K562 (cell line): ENCODE measurements around the gene ASF1B. TPM values are rescaled to one million over a fixed set of nuclear protein-coding genes. Genes with fewer than 3 reads are reported as not detected.

Experiments
- BCLAF1 ChIP-seq, 2 experiments: fragments of 450-650 bp in 1 of 2; IDR thresholded peaks; 2 replicates each; pipeline ENCODE4 v1.6.1; 2011 to 2017; ENCODE audit warnings: low read depth in 2 of 2, antibody characterized with exemption in 1 of 2, borderline replicate concordance in 1 of 2, low read length in 1 of 2, mild to moderate bottlenecking in 1 of 2, mixed read lengths in 1 of 2; ENCODE audit not compliant: control insufficient read depth in 1 of 2
- GTF2E2 ChIP-seq: fragments of 200-800 bp; sonication (Bioruptor generic); IDR thresholded peaks from 2 replicates; pipeline ENCODE4 v1.6.1; 2016; ENCODE audit warnings: missing genetic modification characterization, missing compliant biosample characterization
- HDAC2 ChIP-seq: fragments of 450-650 bp; IDR thresholded peaks from 2 replicates; pipeline ENCODE4 v1.6.1; 2016; ENCODE audit warnings: mild to moderate bottlenecking
- MBD2 ChIP-seq: sonication (generic); IDR thresholded peaks from 2 replicates; pipeline ENCODE4 v1.6.1; 2016; ENCODE audit warnings: low read depth, borderline replicate concordance
- PYGO2 ChIP-seq: fragments of 450-650 bp; IDR thresholded peaks from 2 replicates; pipeline ENCODE4 v1.6.1; 2016; ENCODE audit warnings: mild to moderate bottlenecking, missing genetic modification characterization, moderate library complexity, missing compliant biosample characterization
- RAD21 ChIP-seq, 2 experiments: fragments of 250-450 bp in 1 of 2; fragments of 450-650 bp in 1 of 2; sonication (Bioruptor Pico) in 1 of 2; formaldehyde crosslinking in 1 of 2; IDR thresholded peaks in 1 of 2; conservative IDR thresholded peaks in 1 of 2; 2 replicates each; pipeline versions ENCODE4 v1.4.0 to v1.8.0; 2020 to 2022; ENCODE audit warnings: mild to moderate bottlenecking in 2 of 2, moderate library complexity in 1 of 2
- RBM25 ChIP-seq: fragments of 200-400 bp; formaldehyde crosslinking; IDR thresholded peaks from 2 replicates; pipeline ENCODE4 v1.6.1; 2018; ENCODE audit warnings: low read length, low read depth, moderate library complexity; ENCODE audit not compliant: severe bottlenecking
- SP2 ChIP-seq: IDR thresholded peaks from 2 replicates; pipeline ENCODE4 v1.6.1; 2011; ENCODE audit warnings: mild to moderate bottlenecking, low read depth, low read length, moderate library complexity; ENCODE audit not compliant: poor library complexity, severe bottlenecking; ENCODE audit errors: extremely low read depth
- ZFP36 ChIP-seq: fragments of 150-350 bp; IDR thresholded peaks from 2 replicates; pipeline ENCODE4 v1.6.1; 2018; ENCODE audit warnings: low read length, low read depth; ENCODE audit not compliant: partially characterized antibody
- ZNF280A ChIP-seq: fragments of 450-650 bp; IDR thresholded peaks from 2 replicates; pipeline ENCODE4 v1.6.1; 2018; ENCODE audit warnings: mild to moderate bottlenecking, low read depth; ENCODE audit not compliant: partially characterized antibody
- ZNF76 ChIP-seq: fragments of 250-450 bp; sonication (Bioruptor Pico); IDR thresholded peaks from 2 replicates; pipeline ENCODE4 v1.4.0; 2020; ENCODE audit warnings: mild to moderate bottlenecking, moderate library complexity, borderline replicate concordance
- polyA plus RNA-seq, 8 experiments: library from polyadenylated mRNA; depleted of rRNA in 4 of 8; stranded (reverse) in 5 of 8; unstranded in 3 of 8; fragments of >200 nt; fragmentation: Nextera tagmentation in 2 of 8; fragmentation: Illumina TruSeq in 1 of 8; extraction: Ambion mirVana in 2 of 8; extraction: Trizol in 1 of 8; gene quantifications; 2 replicates each; pipeline versions ENCODE4 v1.2.1 to v1.2.3, GENCODE V29; 2011 to 2014; ENCODE audit warnings: inconsistent platforms in 1 of 8, missing spikeins in 1 of 8
- total RNA-seq, 7 experiments: library from RNA; depleted of rRNA in 6 of 7; stranded (reverse); fragments of >200 nt in 6 of 7; fragmentation: Illumina TruSeq in 2 of 7; extraction: Trizol in 2 of 7; gene quantifications; 2 replicates each; pipeline versions ENCODE4 v1.2.1 to v1.2.3, GENCODE V29; 2011 to 2021; ENCODE audit warnings: low replicate concordance in 1 of 7
- TF ChIP-seq, protein P1 (sequence below): fragments of 450-650 bp; IDR thresholded peaks from 2 replicates; pipeline ENCODE4 v1.6.1; 2017; ENCODE audit warnings: antibody characterized with exemption, mild to moderate bottlenecking
- TF ChIP-seq, protein P2 (sequence below): fragments of 250-450 bp; sonication (Bioruptor Pico); IDR thresholded peaks from 2 replicates; pipeline ENCODE4 v1.6.1; 2021; ENCODE audit warnings: mild to moderate bottlenecking
- TF ChIP-seq, protein P3 (sequence below): fragments of 450-650 bp; formaldehyde crosslinking; IDR thresholded peaks from 2 replicates; pipeline ENCODE4 v1.4.0; 2020; ENCODE audit warnings: mild to moderate bottlenecking, moderate library complexity

The ASF1B gene
- total and polyA plus RNA-seq, 9 of the 15 experiments (the other 6 are each of a cell fraction or from before 2014, with no cell fraction given) = 6.0 to 69.4 (median 53.3) TPM

DNA sequence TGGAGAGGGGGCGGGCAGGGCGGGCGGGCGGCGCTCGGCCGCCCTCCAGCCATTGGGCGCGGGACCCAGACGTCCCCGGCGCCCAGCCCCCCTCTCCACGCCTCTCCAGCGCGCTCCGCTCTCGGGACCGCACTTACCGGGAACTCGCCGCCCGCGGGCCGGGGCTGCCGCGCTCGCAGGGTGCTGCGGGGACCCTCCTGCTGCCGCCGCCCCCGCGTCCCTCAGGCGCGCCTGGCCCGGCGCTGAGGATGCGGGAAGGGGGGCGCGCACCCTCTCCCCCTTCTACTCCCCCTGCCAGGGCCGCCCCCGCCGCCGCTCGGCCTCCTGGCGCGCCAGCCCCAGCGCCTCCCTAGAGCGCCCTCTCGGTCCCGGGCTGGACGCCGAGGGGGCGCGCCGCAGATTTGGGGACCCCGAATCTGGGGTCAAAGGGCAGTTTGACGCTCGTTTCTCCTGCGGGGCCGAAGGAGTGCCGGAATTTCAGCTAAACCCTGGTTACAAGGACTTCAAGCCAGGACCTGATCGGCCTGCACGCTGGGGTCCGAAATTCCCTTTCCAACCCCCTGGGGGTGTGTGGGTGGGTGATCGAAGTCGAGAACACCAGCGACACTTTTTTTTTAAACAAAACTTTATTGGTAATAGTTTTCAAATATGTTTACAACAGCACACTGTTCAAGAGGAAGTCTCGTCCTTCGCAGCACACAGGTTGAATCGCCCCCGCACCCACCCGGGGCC is 45.1 kb downstream of the ASF1B start (continued):
- no peak for TF ChIP-seq BCLAF1 (IDR thresholded peaks at IDR 0.05; ENCODE audit: borderline replicate concordance in 1 of 2, control insufficient read depth in 1 of 2, low read depth in 2 of 2, low read length in 1 of 2)
- TF ChIP-seq, protein P1, sequence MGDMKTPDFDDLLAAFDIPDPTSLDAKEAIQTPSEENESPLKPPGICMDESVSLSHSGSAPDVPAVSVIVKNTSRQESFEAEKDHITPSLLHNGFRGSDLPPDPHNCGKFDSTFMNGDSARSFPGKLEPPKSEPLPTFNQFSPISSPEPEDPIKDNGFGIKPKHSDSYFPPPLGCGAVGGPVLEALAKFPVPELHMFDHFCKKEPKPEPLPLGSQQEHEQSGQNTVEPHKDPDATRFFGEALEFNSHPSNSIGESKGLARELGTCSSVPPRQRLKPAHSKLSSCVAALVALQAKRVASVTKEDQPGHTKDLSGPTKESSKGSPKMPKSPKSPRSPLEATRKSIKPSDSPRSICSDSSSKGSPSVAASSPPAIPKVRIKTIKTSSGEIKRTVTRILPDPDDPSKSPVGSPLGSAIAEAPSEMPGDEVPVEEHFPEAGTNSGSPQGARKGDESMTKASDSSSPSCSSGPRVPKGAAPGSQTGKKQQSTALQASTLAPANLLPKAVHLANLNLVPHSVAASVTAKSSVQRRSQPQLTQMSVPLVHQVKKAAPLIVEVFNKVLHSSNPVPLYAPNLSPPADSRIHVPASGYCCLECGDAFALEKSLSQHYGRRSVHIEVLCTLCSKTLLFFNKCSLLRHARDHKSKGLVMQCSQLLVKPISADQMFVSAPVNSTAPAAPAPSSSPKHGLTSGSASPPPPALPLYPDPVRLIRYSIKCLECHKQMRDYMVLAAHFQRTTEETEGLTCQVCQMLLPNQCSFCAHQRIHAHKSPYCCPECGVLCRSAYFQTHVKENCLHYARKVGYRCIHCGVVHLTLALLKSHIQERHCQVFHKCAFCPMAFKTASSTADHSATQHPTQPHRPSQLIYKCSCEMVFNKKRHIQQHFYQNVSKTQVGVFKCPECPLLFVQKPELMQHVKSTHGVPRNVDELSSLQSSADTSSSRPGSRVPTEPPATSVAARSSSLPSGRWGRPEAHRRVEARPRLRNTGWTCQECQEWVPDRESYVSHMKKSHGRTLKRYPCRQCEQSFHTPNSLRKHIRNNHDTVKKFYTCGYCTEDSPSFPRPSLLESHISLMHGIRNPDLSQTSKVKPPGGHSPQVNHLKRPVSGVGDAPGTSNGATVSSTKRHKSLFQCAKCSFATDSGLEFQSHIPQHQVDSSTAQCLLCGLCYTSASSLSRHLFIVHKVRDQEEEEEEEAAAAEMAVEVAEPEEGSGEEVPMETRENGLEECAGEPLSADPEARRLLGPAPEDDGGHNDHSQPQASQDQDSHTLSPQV = peak; percentile 25; the same call in 1 of the 2 replicates
- TF ChIP-seq, protein P2, sequence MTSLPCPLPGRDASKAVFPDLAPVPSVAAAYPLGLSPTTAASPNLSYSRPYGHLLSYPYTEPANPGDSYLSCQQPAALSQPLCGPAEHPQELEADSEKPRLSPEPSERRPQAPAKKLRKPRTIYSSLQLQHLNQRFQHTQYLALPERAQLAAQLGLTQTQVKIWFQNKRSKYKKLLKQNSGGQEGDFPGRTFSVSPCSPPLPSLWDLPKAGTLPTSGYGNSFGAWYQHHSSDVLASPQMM (CRISPR knock-in tag) = no peak
- peak; percentile 30 for TF ChIP-seq RBM25
- no peak for TF ChIP-seq PYGO2 (tag)
- TF ChIP-seq MBD2 = 0 out of 2 replicates have a peak, but pooled peaks have one; percentile 9
- no peak for TF ChIP-seq GTF2E2 (tag)
- peak; percentile 53; the same call in 1 of the 2 replicates for TF ChIP-seq ZNF76 (CRISPR knock-in tag)
- peak; percentile 69; the same call in 1 of the 2 replicates for TF ChIP-seq HDAC2
- TF ChIP-seq, protein P3, sequence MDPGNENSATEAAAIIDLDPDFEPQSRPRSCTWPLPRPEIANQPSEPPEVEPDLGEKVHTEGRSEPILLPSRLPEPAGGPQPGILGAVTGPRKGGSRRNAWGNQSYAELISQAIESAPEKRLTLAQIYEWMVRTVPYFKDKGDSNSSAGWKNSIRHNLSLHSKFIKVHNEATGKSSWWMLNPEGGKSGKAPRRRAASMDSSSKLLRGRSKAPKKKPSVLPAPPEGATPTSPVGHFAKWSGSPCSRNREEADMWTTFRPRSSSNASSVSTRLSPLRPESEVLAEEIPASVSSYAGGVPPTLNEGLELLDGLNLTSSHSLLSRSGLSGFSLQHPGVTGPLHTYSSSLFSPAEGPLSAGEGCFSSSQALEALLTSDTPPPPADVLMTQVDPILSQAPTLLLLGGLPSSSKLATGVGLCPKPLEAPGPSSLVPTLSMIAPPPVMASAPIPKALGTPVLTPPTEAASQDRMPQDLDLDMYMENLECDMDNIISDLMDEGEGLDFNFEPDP = 0 out of 2 replicates have a peak, but pooled peaks have one; percentile 39
- TF ChIP-seq ZFP36 = no peak
- TF ChIP-seq SP2 = no peak
- no peak for TF ChIP-seq ZNF280A
- TF ChIP-seq RAD21 (CRISPR knock-in tag; conservative IDR thresholded peaks at IDR 0.05 in 1 of 2, IDR thresholded peaks at IDR 0.05 in 1 of 2) = no peak
